ENCODE results near the gene EFCAB8.

EFCAB8 gene

GRCh38 chr20:32823737-32824588 lies 34.8 kb upstream of the EFCAB8 start:
- TF ChIP-seq CTCF (IDR thresholded peaks at IDR 0.05), result no peak
- H3K27ac ChIP-seq, result no peak overlapping the region

GRCh38 chr20:32828029-32828680 lies 30.6 kb upstream of the EFCAB8 start:
- H2AFZ ChIP-seq, result no peak overlapping the region
- no peaks in the 10 kb centered on the region for H3K9me3 ChIP-seq (ENCODE audit: control insufficient read depth, low read length)
- no peaks in the 10 kb centered on the region for H3K4me1 ChIP-seq
- no peak overlapping the region for H3K9ac ChIP-seq
- no peak overlapping the region for H3K4me3 ChIP-seq (ENCODE audit: low read depth, low read length)
- no peak overlapping the region for H3K4me2 ChIP-seq (ENCODE audit: low read length)
- TF ChIP-seq CTCF (IDR thresholded peaks at IDR 0.05), result no peak
- H3K27ac ChIP-seq, result no peak overlapping the region
- no peaks in the 10 kb centered on the region for H3K36me3 ChIP-seq (ENCODE audit: control insufficient read depth, insufficient read depth, low read length)
- H3K79me2 ChIP-seq, result peaks cover 12% of the 10 kb centered on the region
- H3K27me3 ChIP-seq (ENCODE audit: control insufficient read depth, insufficient read depth, low read length), result no peaks in the 10 kb centered on the region

More at GRCh38 chr20:32823737-32824588, 34.8 kb upstream of the EFCAB8 start:
- Histone ChIP-seq H3K36me3 (ENCODE audit: control insufficient read depth, insufficient read depth, low read length) (no peaks in the 10 kb centered on the region), H3K27me3 (ENCODE audit: control insufficient read depth, insufficient read depth, low read length) (no peaks in the 10 kb centered on the region), H3K9me3 (ENCODE audit: control insufficient read depth, low read length) (no peaks in the 10 kb centered on the region), H3K79me2 (peaks cover 6% of the 10 kb centered on the region), H3K4me3 (ENCODE audit: low read depth, low read length) (no peak overlapping the region), H2AFZ (no peak overlapping the region), H3K9ac (no peak overlapping the region), H3K4me2 (ENCODE audit: low read length) (no peak overlapping the region), H3K4me1 (peaks cover 6% of the 10 kb centered on the region)

- Histone ChIP-seq H3K4me3 (ENCODE audit: low read depth, low read length) (no peak overlapping the region), H3K79me2 (peaks cover 13% of the 10 kb centered on the region), H3K4me2 (ENCODE audit: low read length) (no peak overlapping the region), H3K36me3 (ENCODE audit: control insufficient read depth, insufficient read depth, low read length) (no peaks in the 10 kb centered on the region), H3K9me3 (ENCODE audit: control insufficient read depth, low read length) (no peaks in the 10 kb centered on the region), H3K4me1 (no peaks in the 10 kb centered on the region), H2AFZ (no peak overlapping the region), H3K27me3 (ENCODE audit: control insufficient read depth, insufficient read depth, low read length) (no peaks in the 10 kb centered on the region), H3K27ac (no peak overlapping the region), H3K9ac (no peak overlapping the region)
- TF ChIP-seq CTCF (IDR thresholded peaks at IDR 0.05), result no peak
Observed at GRCh38 chr20:32829311-32830005, 29.3 kb upstream of the EFCAB8 start.

- TF ChIP-seq CTCF (IDR thresholded peaks at IDR 0.05), result no peak
- Histone ChIP-seq H3K9ac (no peak overlapping the region), H3K27me3 (ENCODE audit: control insufficient read depth, insufficient read depth, low read length) (no peaks in the 10 kb centered on the region), H3K27ac (no peak overlapping the region), H3K4me3 (ENCODE audit: low read depth, low read length) (no peak overlapping the region), H3K36me3 (ENCODE audit: control insufficient read depth, insufficient read depth, low read length) (no peaks in the 10 kb centered on the region), H3K4me2 (ENCODE audit: low read length) (no peak overlapping the region), H3K79me2 (peaks cover 13% of the 10 kb centered on the region), H3K4me1 (no peaks in the 10 kb centered on the region), H2AFZ (no peak overlapping the region), H3K9me3 (ENCODE audit: control insufficient read depth, low read length) (no peaks in the 10 kb centered on the region)
Observed at GRCh38 chr20:32830437-32830836, 28.3 kb upstream of the EFCAB8 start.

Data from parathyroid adenoma (tissue), 2 donors.